ENCODE data around the gene MAMLD1. TPM values are rescaled to one million over a fixed set of nuclear protein-coding genes. Genes with fewer than 3 reads are reported as not detected.

Gene MAMLD1
- total and polyA plus RNA-seq, 2 of the 8 experiments (the other 6 are each of a cell fraction or from before 2014, with no cell fraction given), result 0.09 to 0.26 TPM

DNA sequence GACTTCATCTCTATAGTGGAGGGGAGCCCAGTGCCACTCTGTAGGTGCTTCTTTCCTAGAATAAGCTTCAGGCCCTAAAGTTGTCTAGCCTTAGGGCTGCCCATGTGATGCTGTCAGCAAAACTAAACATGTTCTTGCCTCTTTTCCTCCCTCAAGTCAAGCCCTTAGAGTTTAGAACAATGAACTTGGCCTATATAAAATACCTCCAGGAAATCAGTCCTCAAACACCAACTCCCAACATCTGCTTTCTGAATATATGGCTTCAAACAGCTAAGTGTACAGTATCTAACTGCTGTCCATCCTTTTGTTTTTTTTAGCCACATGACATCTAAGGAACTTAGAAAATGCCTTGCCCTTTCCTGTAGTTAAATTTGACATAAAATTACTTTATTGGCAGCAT, 91.0 kb downstream of the MAMLD1 start:
- Histone ChIP-seq H3K4me2 (ENCODE audit: insufficient read depth in 1 of 2, low read depth in 2 of 2, low read length in 2 of 2) (no peak overlapping the region), H4K20me1 (replicated peaks in 1 of 2; ENCODE audit: control insufficient read depth in 1 of 2, insufficient read depth in 2 of 2, low read length in 2 of 2) (no peaks in the 10 kb centered on the region), H3K27me3 (replicated peaks in 1 of 4; ENCODE audit: control insufficient read depth in 3 of 4, extremely low read depth in 1 of 4, insufficient read depth in 3 of 4, low read length in 3 of 4) (no peaks in the 10 kb centered on the region), H3K56ac (replicated peaks; ENCODE audit: insufficient read length, low read depth, low read length) (no peak overlapping the region), H3K4ac (replicated peaks; ENCODE audit: insufficient read length, low read depth, low read length) (no peak overlapping the region), H3K27ac (ENCODE audit: low read depth, low read length) (no peak overlapping the region), H4K5ac (ENCODE audit: insufficient read length, low read depth, low read length) (no peak overlapping the region), H2AK5ac (ENCODE audit: low read depth, low read length) (no peak overlapping the region), H3K23ac (ENCODE audit: insufficient read length) (no peak overlapping the region), H2BK5ac (ENCODE audit: low read depth, low read length) (no peak overlapping the region), H3K9me3 (ENCODE audit: insufficient read depth in 2 of 2, low read depth in 1 of 2, low read length in 1 of 2) (no peaks in the 10 kb centered on the region), H3K4me3 (ENCODE audit: extremely low read depth in 1 of 4, insufficient read depth in 2 of 4, low read depth in 3 of 4, low read length in 4 of 4) (no peak overlapping the region), H2AFZ (ENCODE audit: low read length) (no peak overlapping the region), H3K4me1 (replicated peaks in 1 of 4; ENCODE audit: control insufficient read depth in 3 of 4, insufficient read depth in 4 of 4, low read length in 3 of 4) (no peaks in the 10 kb centered on the region), H3K36me3 (ENCODE audit: control insufficient read depth in 2 of 4, insufficient read depth in 4 of 4, low read length in 3 of 4) (no peaks in the 10 kb centered on the region), H4K91ac (replicated peaks; ENCODE audit: insufficient read length, low read length) (no peak overlapping the region), H2BK20ac (ENCODE audit: low read length) (no peak overlapping the region), H3K9ac (replicated peaks in 1 of 4; ENCODE audit: extremely low read depth in 1 of 4, low read depth in 3 of 4, low read length in 3 of 4) (no peak overlapping the region), H3K23me2 (ENCODE audit: low read depth, low read length) (no peaks in the 10 kb centered on the region; the same call in 1 of the 2 replicates), H3K18ac (ENCODE audit: extremely low read depth, low read length) (no peak overlapping the region), H2BK120ac (replicated peaks; ENCODE audit: low read depth, low read length) (no peak overlapping the region), H2BK12ac (ENCODE audit: low read depth, low read length) (no peak overlapping the region), H3K79me2 (ENCODE audit: control insufficient read depth in 1 of 2, insufficient read depth in 2 of 2, low read length in 2 of 2) (no peaks in the 10 kb centered on the region), H4K8ac (ENCODE audit: extremely low read depth, insufficient read depth, low read length) (no peak overlapping the region), H2BK15ac (ENCODE audit: low read length) (no peak overlapping the region), H3K79me1 (ENCODE audit: low read depth, low read length) (no peaks in the 10 kb centered on the region), H3K14ac (ENCODE audit: insufficient read length) (no peak overlapping the region)
- FAIRE-seq (no peak), DNase-seq (ENCODE audit: low read depth in 1 of 2, low spot score in 2 of 2) (no peak)
- ChIA-PET CTCF (ENCODE audit: partially characterized antibody) (interaction anchor here (1.0 kb wide), 1 partner anchor 30 kb away, joined by 3 read pairs; no protein-coding TSS in a partner anchor), POLR2A (ENCODE audit: partially characterized antibody) (no interaction called here)
- no peak for TF ChIP-seq POLR2AphosphoS5 (IDR thresholded peaks at IDR 0.05; ENCODE audit: low read depth, low read length)
- no peak for TF ChIP-seq MAFK (IDR thresholded peaks at IDR 0.05; ENCODE audit: low read depth, low read length)
- no peak for TF ChIP-seq CBX5 (IDR thresholded peaks at IDR 0.05; ENCODE audit: low read depth, low read length)
- no peak for TF ChIP-seq CHD1 (IDR thresholded peaks at IDR 0.05; ENCODE audit: low read depth, low read length)
- TF ChIP-seq TAF7 (optimal IDR thresholded peaks at IDR 0.05; ENCODE audit: borderline replicate concordance, low read depth, low read length), result no peak
- no peak for TF ChIP-seq EGR1 (IDR thresholded peaks at IDR 0.05; ENCODE audit: borderline replicate concordance, low read depth, low read length)
